Activated CD4-positive, alpha-beta T cell treated with anti-CD3 and anti-CD28 coated beads, Interleukin-2, Interleukin-6, amounts not matched to agents 100 ng/mL and 50 ng/mL, durations not matched to agents 16 hours and 8 hours (primary cell): ENCODE data around the gene CCN5.
A peak's percentile ranks its signal among the peaks of the same experiment; 100 is the strongest.

Experiments used
- DNase-seq: peaks from one replicate; pipeline ENCODE4 v3.0.0-alpha.2; 2020

CCN5 gene

DNA sequence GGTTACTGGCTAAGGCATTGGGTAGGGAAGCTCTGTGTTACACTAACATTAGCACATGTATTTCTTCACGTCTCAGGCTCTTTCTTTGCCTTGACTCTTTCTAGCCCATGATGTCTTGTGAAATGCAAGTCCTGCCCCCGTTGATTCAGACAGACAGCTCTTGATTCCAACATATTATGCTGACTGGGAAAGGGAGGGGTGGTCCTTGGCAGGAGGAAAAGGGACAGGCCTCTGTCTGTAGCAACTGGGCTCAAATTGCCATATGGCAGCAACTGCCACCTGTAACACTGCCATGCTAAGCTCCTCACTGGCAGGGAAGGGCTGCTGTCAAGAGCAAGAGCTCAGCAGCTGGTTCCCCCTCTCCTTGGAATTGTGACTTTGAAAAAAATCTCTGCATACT lies 24.8 kb downstream of the CCN5 start:
- DNase-seq, result no peak

DNA sequence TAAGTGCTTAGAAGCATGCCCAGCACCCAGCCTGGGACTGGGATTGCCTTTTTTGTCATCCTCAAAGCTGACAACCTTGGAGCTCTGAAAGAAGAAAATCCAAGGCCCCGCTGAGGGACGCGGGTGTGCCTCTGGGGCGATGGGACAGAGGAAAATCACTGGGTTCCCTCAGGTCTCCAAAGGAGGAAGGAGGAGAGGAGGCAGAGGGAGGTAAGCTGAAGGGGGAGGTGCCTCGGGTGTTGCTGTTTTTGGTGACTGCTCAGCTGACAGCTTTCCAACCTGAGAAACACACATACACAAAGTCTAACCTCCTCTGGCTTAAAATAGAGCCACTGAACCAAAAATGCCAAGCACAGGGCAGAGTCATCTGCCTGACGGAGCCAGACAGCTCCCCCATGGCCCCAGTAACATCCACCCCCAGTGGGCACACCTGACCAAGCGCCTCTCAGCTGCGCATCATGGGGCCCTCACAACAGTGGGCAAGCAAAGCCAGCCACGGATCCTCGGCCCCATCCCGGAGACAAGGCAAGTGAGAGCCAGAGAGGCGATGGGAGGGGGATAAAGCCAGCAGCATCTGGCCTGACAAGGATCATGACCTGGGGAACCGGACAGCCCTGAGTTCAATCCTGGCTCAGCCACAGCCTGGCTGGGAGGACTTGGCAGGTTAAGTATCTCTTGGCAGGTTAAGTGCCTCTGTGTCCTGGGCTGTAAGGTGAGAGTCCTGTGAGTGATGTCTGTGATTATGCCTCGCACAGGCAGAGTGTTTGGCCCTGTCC lies 27.3 kb downstream of the CCN5 start:
- DNase-seq, result no peak

DNA sequence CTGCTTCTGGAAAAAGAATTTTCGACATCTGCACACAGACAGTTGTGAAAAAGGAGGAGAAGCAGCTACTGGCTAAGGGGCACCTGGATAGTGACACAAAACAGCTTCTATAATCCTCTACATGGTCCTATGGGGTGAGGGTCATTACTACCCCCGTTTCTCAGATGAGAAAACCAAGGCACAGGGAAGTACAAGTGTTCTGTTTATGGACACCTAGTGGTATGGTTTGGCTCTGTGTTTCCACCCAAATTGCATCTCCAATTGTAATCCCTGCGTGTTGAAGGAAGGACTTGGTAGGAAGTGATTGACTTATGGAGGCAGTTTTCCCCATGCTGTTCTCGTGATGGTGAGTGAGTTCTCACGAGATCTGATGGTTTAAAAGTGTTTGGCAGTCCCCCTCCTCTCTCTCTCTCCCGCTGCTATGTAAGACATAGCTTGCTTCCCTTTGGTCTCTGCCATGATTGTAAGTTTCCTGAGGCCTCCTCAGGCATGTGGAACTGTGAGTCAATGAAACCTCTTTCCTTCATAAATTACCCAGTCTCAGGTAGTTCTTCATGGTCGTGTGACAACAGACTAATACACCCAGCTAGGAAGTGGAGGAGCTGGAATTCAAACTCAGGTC lies 28.0 kb downstream of the CCN5 start:
- no peak for DNase-seq

DNA sequence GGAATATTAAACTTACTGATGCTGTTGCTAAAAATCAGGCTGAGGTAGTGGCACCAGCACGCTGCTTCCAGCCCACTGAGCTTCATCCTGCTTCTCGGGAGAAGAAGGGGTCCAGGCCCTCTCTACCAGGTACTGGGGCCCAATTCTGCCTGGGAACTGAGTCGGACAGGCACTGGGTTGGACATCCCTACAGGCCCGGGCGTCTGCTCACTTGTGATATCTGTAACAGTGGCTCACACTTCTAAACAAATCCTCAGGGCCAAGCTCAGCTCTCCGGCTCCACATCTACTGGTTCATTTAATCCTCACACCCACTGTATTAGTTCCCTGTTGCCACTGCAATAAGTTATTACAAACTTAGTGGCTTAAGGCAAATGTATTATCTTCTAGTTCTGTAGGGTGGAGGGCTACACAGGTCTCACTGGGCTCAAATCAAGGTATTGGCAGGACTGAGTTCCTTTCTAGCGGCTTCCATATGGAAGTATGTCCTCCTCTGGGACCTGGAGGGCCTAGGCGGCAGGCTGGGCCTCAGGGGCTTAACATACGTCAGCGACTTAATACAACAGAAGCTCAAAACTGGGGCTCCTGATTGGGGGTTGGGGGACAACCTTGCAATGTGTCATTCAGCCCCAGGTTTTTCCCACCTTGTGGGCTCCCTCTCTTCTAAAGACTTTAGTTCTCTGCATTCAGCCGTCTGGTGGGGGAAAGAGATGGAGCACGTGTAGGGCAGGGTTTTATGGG lies 28.9 kb downstream of the CCN5 start:
- no peak for DNase-seq

DNA sequence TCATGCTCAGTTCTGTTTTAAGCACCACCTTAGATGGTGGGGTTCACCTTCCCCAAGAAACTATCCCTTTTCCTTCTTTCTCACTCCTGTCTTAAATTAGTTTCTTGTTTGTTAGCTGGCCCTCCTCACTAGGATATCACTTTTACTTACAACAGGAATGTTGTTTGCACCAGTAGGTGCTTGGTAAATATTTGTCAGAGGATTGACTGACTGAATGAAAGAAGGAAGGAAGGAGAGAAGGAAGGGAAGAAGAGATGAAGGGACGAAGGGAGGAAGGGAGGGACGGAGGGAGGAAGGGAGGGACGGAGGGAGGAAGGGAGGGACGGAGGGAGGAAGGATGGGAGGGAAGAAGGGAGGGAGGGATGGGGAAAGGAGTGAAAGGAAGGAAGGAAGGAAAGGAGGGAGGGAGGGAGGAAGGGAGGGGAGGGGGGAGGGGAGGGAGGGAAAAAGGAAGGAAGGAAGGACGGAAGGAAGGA lies 30.0 kb downstream of the CCN5 start:
- no peak for DNase-seq

DNA sequence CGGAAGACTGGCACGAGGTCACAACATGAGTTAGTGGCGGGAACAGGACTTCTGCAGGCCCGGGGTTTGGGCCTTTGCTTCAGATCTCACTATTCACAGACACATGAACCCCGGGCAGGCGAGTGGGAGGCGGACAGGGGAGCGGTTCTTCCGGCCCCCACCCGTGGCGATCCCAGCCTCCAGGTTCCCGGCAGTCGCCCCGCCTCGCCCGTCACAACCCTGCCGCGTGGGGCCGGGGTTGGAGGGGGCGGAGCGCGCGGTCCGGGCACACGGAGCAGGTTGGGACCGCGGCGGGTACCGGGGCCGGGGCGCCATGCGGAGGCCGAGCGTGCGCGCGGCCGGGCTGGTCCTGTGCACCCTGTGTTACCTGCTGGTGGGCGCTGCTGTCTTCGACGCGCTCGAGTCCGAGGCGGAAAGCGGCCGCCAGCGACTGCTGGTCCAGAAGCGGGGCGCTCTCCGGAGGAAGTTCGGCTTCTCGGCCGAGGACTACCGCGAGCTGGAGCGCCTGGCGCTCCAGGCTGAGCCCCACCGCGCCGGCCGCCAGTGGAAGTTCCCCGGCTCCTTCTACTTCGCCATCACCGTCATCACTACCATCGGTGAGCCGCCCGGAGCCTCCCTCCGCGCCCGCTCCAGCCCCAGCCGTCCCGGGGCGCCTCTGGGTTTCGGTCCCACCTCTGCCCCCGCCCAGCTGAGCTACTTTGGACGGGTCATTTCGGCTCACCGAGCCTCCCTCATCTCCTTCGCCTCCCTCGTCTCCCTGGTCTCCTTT lies 30.6 kb downstream of the CCN5 start, which contains the start of gene KCNK15:
Gene KCNK15 (plus strand): TSS at position 268 of the 769 bp plus-strand sequence. CDS start 46 bp downstream, at position 314.
- DNase-seq, result peak; percentile 26

DNA sequence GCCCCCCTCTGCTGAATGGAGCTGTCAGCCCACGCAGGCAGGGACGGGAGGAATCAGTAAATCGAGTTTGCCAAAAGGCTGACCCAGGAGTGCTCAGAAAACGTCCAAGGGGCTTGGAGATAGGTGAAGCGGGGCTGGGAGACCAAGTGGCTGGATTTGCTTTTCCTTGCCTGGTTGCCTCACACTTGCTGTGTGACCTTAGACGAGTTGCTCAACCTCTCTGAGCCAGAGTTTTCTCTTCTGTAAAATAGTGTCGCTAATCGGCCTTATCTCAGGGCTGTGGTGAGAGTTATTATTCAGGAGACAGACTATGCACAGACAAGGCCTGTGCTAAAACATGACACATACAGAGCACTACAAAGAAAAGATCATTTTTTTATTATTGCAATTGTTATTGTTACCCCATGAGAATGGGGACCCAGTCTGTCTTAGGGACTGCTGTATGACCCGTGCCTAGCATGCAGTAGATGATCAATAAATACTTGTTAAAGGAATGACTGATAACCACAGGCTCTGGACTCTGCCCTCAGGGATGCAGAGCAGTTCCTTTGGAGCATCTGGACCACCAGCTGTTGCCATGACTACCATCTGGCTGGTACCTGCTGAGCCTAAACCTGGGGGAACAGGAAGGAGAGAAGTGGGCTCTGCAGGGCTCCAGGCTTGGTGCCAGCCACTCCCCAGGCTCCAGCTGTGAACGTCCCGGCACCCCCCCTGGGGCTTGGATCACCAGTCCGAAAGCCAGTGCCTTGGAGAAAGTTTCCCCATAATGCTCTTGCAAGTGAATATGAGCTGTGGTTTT lies 31.4 kb downstream of the CCN5 start:
- DNase-seq, result no peak

DNA sequence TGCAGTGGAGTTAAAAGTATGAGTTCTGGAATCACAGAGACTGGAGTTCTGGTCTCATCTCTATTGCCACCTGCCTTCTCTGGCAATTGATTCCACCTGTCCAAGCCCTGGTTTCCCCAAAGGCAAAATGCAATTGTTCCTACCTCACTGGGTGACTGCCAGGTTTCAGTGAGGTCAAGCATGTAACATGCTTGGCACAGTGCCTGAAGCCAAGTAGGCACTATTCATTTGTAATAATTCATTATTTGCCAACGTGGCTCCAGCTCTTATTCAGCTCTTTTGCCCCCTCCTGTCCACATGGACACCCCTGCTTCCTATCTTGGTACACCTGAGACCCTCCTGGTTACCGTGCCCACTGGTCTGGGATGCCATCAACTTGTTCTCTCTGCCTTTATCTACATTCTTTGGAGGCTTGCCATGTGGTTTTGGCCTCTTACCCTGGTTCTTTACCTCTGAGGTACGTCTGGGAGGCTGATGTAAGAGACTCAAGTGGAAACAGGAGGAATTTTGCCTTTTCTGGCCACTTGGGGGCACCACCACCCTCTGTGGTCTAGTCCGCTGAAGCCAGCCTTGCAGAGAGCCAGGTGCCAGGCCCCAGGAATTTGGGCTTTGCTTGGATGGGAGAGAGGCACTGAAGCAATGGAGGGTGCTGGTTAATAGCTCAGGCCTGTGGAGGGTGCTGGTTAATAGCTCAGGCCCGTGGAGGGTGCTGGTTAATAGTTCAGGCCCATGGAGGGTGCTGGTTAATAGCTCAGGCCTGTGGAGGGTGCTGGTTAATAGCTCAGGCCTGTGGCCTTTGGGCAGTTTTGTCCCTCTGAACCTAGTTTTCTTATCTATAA lies 32.2 kb downstream of the CCN5 start:
- DNase-seq, result peak; percentile 71

DNA sequence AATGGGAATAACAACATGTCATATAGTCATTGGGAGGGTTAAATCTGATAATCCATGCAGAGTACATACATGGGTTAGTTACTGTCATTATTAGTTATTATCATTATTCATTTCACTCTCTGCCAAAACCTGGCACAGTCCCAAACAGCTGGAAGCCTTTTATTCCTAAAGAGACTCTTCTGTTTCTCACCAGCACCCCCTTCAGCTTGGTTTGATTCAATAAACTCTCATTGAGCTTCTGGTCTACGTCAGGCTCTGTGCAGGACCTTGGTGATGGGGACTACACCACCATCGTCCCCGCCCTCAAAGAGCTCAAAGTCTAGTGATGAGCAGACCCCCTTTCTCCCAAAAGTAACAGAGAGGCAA lies 32.8 kb downstream of the CCN5 start:
- no peak for DNase-seq

DNA sequence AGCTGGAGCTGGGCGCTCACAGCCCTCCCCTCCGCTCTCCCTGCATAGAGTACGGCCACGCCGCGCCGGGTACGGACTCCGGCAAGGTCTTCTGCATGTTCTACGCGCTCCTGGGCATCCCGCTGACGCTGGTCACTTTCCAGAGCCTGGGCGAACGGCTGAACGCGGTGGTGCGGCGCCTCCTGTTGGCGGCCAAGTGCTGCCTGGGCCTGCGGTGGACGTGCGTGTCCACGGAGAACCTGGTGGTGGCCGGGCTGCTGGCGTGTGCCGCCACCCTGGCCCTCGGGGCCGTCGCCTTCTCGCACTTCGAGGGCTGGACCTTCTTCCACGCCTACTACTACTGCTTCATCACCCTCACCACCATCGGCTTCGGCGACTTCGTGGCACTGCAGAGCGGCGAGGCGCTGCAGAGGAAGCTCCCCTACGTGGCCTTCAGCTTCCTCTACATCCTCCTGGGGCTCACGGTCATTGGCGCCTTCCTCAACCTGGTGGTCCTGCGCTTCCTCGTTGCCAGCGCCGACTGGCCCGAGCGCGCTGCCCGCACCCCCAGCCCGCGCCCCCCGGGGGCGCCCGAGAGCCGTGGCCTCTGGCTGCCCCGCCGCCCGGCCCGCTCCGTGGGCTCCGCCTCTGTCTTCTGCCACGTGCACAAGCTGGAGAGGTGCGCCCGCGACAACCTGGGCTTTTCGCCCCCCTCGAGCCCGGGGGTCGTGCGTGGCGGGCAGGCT lies 35.1 kb downstream of the CCN5 start:
- peak; percentile 35 for DNase-seq

DNA sequence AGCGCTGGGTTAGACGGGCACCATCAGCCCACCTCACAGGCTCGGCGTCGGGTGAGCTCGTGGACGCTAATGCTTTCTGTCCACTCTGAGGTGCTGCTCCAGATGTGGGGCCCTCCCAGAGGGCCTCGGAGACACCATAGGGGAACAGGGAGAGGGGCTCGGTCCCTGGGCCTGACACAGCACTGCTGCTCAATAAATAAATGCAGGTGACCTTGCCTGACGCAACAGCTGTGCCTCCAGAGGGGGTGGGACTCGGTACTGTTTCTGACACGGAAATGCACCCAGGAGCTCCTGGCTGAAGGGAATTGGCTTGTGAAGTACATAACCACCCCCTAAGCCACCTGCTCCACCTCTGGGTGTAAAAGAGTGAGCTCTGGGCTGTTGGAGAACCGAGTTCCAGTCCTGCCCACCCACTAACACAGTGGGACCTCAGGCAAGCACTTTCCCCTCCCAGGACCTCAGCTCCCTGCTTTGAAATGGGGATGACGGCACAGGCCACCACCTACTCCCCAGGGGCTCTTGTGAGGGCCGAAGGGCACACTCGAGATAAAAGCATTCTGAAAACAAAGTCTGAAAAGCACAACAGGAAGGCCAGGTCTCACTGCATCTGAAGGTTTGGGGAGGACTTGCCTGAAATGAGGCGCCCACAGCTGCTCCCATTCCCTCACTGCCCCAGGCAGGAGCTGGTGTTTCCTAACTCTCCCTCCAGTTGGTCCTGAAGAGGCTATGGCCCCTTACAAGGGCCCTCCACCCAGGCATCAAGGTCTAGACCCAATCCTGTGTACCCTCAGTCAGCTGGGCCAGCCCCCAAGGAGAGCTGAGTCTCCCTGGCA lies 37.1 kb downstream of the CCN5 start:
- no peak for DNase-seq

DNA sequence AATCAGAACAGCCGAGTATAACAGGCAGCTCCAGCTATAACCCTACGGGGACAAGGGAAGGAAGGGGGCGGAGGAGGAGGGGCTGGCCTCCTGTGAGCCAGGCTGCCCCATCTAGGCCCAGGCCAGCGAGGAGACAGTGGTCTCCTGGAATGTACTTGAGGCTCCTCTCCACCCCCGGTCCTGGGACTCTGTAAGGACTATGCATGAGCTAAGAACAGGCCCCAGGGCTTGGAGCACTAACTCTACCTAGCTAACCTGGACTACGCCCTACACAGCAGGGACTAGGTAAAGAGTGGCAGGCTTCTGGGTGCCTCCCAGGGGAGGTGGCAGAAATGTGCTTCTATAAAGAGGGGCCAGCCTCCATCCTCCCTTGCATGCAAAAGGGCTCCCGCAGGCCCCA lies 39.4 kb downstream of the CCN5 start:
- DNase-seq, result no peak

DNA sequence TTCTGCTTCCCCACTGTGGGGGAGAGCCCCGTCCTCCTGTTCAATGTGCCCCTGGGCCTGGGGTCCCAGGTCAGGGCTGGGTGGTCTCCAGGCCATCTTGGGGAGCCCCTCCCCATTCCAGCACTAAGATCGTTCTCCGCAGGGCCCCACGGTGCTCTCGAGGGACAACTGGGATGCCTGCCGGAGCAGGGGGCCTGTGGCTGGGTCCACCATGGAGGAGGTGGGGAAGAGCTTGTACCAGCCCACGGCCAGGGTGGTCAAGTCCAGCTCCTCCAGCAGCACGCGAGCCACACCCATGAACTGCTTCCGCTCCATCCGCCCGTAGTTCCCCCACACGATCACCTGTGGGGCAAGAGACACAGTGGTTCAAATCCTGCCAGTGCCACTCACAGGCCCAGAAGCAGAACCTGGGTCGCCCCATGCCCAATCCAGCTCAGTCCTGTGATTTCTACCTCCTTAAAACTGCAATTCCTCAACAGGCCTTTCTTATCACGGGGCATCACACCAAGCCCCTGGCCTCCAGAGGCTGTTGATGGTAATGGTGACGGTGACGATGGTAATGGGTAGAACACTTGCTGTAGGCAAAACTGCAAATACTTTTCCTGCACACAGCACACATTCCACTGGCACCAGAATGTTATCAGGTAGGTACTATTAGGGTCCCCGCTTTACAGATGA lies 41.0 kb downstream of the CCN5 start:
- DNase-seq, result no peak

DNA sequence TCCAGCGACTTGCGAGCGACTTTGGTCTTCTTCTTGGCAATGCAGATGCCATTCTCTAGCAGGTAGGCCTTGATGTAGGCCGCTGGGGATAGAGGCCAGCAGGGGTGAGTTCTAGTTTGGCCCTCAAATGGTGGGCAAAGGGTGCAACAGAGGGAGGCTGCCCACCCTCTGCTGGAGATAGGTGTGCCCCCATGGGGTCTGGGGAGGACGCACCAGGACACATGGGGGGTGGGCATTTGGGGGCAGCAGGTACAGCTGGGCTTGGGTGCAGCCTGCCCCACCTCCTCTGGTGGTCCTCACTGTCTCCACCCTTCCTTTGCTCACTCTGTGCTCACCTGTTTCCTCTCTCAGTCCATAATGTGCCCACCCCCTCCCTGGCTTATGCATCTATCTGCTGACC lies 41.8 kb downstream of the CCN5 start:
- DNase-seq, result no peak

DNA sequence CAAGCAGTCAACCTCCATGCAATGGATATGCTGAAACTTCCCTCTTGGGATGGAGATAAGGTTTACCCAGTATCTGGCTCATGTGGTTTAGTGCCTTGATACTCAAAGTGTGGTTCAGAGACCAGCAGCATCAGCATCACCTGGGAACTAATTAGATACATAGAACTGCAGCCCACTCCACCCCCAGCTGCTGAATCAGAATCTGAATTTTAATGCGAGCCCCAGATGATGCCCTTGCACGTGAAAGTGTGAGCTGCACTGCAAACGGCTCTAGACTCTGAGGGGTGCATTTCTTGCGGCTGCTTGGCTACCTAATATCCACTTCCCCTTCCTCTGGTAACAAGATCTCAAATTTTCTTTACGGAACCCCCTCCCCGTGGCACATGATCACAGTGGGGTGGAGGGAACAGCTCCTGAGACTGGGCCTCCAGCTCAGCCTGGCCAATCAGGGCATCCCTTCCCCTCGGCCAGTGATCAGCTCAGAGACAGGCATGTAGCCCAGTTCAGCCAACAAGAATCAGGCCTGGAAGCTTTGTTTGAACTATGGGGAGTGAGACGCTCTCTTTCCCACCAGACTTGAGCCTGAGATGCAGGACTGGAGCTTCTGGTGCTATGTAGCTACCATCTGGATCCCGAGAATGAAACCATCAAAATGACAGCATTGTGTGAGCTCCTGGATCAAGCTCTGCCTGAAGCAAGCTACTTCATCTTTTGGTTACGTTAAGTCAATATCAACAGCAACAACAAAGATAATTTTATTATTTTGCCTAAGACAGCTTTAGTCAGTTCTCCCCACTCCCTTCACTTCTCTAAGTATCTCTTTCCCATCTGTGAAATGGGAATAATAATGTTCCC lies 43.3 kb downstream of the CCN5 start:
- DNase-seq, result no peak

DNA sequence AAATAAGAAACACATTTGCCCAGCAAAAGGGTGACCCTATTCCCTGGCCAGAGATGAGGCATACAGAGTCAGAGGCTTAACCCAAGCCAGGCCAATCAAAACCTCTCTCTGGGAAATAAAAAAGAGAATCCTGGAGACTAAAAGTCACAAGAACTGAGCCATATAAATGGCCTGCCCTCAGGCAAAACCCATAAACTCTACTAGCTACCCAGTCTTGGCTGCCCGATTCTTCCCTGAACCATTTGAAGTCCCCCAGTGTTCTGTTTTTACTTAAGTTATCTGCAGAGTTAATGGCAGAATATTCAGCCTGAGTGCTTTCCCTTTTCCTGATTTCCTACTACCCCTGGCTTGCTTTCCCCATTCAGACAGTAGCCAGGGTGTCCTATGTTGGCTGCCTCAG lies 44.4 kb downstream of the CCN5 start:
- no peak for DNase-seq

DNA sequence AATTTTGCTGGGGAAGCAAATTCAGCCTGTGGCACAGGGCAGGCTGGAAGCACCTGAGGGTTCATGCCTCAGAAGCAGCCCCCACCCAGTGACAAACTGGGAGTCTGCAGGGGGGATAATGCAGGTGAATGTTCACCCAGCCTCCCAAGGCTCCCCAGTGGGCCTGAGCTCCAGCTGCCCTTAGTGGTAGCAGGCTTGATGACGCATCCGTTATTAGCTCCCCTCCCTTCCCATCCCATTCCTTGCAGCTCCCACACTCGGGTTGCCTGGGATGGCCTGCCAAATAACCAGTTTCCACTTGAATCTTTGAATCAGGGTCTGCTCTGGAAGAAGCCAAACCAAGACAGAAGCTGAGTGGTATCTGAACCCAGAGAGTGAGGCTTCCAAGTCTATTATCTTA lies 46.3 kb downstream of the CCN5 start:
- no peak for DNase-seq
